Measurements from ENCODE around the gene MNT.

- TF ChIP-seq LEF1 (IDR thresholded peaks at IDR 0.05; ENCODE audit: borderline replicate concordance) (no peak), ARNT (IDR thresholded peaks at IDR 0.05) (no peak), ZNF384 (IDR thresholded peaks at IDR 0.05) (no peak)
These were observed 36.1 kb downstream of the MNT start for GRCh38 chr17:2364763-2365116.

All from HEK293T (cell line).